Activated T-cell treated with anti-CD3 and anti-CD28 coated beads, Interleukin-2, amount 50 U/mL, for 24 hours (primary cell): ENCODE results near the gene SLX4IP.

ENCODE experiments used
- DNase-seq: peaks from one replicate; pipeline ENCODE4 v3.0.0-alpha.2; 2020
- H3K27ac Mint-ChIP-seq: 2 replicates; pipeline ENCODE4 v1.8.0; 2020; ENCODE audit warnings: mild to moderate bottlenecking, mixed read lengths
- H3K27me3 Mint-ChIP-seq: 2 replicates; pipeline ENCODE4 v1.8.0; 2020; ENCODE audit warnings: mixed read lengths
- H3K36me3 Mint-ChIP-seq: 2 replicates; pipeline ENCODE4 v1.8.0; 2020; ENCODE audit warnings: low read depth, mixed read lengths
- H3K4me1 Mint-ChIP-seq: 2 replicates; pipeline ENCODE4 v1.8.0; 2020; ENCODE audit warnings: low read depth, mixed read lengths
- H3K4me3 Mint-ChIP-seq: 2 replicates; pipeline ENCODE4 v1.8.0; 2020; ENCODE audit warnings: mild to moderate bottlenecking, moderate library complexity, mixed read lengths
- H3K9me3 Mint-ChIP-seq: 2 replicates; pipeline ENCODE4 v1.8.0; 2020; ENCODE audit warnings: mixed read lengths

Gene SLX4IP

GRCh38 chr20:10489853-10490252, 54.7 kb downstream of the SLX4IP start:
- H3K27me3 Mint-ChIP-seq, result no peaks in the 10 kb centered on the region
- DNase-seq, result no peak
- H3K4me3 Mint-ChIP-seq, result no peak overlapping the region
- H3K4me1 Mint-ChIP-seq, result peaks cover 35% of the 10 kb centered on the region
- no peak overlapping the region for H3K27ac Mint-ChIP-seq
- no peaks in the 10 kb centered on the region for H3K36me3 Mint-ChIP-seq
- no peaks in the 10 kb centered on the region for H3K9me3 Mint-ChIP-seq

DNA sequence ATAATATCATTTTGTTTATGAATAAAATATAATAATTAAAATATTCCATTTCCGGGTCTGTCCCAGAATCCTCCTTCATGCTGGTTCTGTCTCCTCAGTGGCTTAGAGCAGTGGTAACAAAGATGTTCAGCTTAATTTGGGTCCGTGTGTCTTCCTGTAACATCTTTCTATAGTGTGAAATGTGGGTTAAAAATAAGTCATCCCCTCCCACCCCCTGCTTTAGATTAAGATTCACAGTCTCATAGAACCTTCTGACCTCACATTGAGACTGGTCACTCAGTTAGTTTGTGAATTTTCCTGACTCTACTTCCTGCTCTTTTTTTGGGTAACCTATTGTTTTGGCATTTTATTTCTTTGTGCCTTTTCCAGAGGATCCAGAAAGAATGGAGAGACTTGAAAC, 55.2 kb downstream of the SLX4IP start:
- H3K27me3 Mint-ChIP-seq, result no peaks in the 10 kb centered on the region

GRCh38 chr20:10490706-10491105, 55.6 kb downstream of the SLX4IP start:
- Mint-ChIP-seq H3K27me3 (no peaks in the 10 kb centered on the region), H3K4me3 (no peak overlapping the region), H3K36me3 (no peaks in the 10 kb centered on the region), H3K27ac (no peak overlapping the region), H3K9me3 (no peaks in the 10 kb centered on the region), H3K4me1 (peaks cover 40% of the 10 kb centered on the region)
- DNase-seq, result no peak

More for the DNA sequence above, 55.2 kb downstream of the SLX4IP start:
- Mint-ChIP-seq H3K9me3 (no peaks in the 10 kb centered on the region), H3K4me3 (no peak overlapping the region), H3K4me1 (peaks cover 38% of the 10 kb centered on the region), H3K27ac (no peak overlapping the region), H3K36me3 (no peaks in the 10 kb centered on the region)
- DNase-seq, result no peak

GRCh38 chr20:10492065-10492464, 57.0 kb downstream of the SLX4IP start:
- no peaks in the 10 kb centered on the region for H3K9me3 Mint-ChIP-seq

GRCh38 chr20:10492844-10493243, 57.7 kb downstream of the SLX4IP start:
- DNase-seq, result no peak
- H3K4me1 Mint-ChIP-seq, result peaks cover 37% of the 10 kb centered on the region
- H3K4me3 Mint-ChIP-seq, result no peak overlapping the region
- no peaks in the 10 kb centered on the region for H3K27me3 Mint-ChIP-seq
- H3K36me3 Mint-ChIP-seq, result no peaks in the 10 kb centered on the region
- no peaks in the 10 kb centered on the region for H3K9me3 Mint-ChIP-seq
- H3K27ac Mint-ChIP-seq, result no peak overlapping the region

More at GRCh38 chr20:10492065-10492464, 57.0 kb downstream of the SLX4IP start:
- no peak for DNase-seq
- Mint-ChIP-seq H3K27me3 (no peaks in the 10 kb centered on the region), H3K27ac (no peak overlapping the region), H3K4me3 (no peak overlapping the region), H3K4me1 (peaks cover 43% of the 10 kb centered on the region), H3K36me3 (no peaks in the 10 kb centered on the region)

DNA sequence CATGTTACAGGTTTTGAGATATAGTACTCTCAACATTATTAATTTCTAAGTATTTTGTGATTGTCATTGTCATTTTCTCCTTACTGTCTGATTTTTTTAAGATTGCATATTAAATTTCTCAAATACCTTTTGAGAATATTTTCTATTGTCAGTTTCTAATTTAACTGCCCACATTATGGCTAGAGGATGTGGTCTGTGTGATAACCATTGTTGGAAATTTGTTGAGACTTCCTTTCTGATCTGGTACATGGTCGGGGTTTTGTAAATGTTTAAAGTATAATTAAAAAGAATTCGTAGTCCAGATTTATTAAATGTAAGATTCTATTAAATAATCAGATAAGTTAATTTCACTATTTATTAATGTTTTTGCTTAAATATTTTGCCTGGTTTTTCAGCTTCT, 60.1 kb downstream of the SLX4IP start:
- H3K36me3 Mint-ChIP-seq, result no peaks in the 10 kb centered on the region
- DNase-seq, result no peak
- peaks cover 24% of the 10 kb centered on the region for H3K4me1 Mint-ChIP-seq
- H3K4me3 Mint-ChIP-seq, result no peak overlapping the region
- no peaks in the 10 kb centered on the region for H3K9me3 Mint-ChIP-seq
- H3K27me3 Mint-ChIP-seq, result no peaks in the 10 kb centered on the region
- H3K27ac Mint-ChIP-seq, result no peak overlapping the region

- H3K4me1 Mint-ChIP-seq, result peaks cover 23% of the 10 kb centered on the region
- H3K9me3 Mint-ChIP-seq, result no peaks in the 10 kb centered on the region
- H3K27ac Mint-ChIP-seq, result no peak overlapping the region
- no peak overlapping the region for H3K4me3 Mint-ChIP-seq
- H3K27me3 Mint-ChIP-seq, result no peaks in the 10 kb centered on the region
- H3K36me3 Mint-ChIP-seq, result no peaks in the 10 kb centered on the region
- DNase-seq, result no peak
These were observed 61.4 kb downstream of the SLX4IP start for GRCh38 chr20:10496465-10496864.

GRCh38 chr20:10497283-10497682, 62.2 kb downstream of the SLX4IP start:
- no peak for DNase-seq
- Mint-ChIP-seq H3K36me3 (no peaks in the 10 kb centered on the region), H3K27ac (no peak overlapping the region), H3K4me3 (no peak overlapping the region), H3K9me3 (no peaks in the 10 kb centered on the region), H3K27me3 (no peaks in the 10 kb centered on the region), H3K4me1 (peaks cover 30% of the 10 kb centered on the region)

DNA sequence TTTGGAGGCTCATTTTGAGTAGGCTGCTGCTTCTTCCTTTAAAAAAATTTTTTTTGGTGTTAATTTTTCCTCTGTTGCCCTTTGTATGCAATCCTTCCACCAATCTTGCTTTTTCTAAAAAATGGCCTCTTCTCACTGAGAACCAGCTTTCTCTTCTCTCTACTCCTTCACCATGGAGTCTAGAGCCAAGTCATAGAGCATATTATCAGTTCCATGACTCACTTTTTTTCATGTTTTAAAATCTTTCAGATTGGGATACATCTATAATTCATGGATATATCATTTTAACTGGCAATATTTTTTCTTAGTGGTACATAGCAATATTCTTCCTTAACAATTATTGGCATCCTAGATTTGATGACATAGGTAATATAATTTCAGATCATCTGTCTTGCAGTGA, 62.7 kb downstream of the SLX4IP start:
- H3K9me3 Mint-ChIP-seq, result no peaks in the 10 kb centered on the region
- DNase-seq, result no peak
- H3K4me1 Mint-ChIP-seq, result peaks cover 35% of the 10 kb centered on the region
- no peaks in the 10 kb centered on the region for H3K36me3 Mint-ChIP-seq
- H3K27ac Mint-ChIP-seq, result no peak overlapping the region
- no peak overlapping the region for H3K4me3 Mint-ChIP-seq
- H3K27me3 Mint-ChIP-seq, result no peaks in the 10 kb centered on the region

GRCh38 chr20:10498200-10498599, 63.1 kb downstream of the SLX4IP start:
- no peaks in the 10 kb centered on the region for H3K27me3 Mint-ChIP-seq
- DNase-seq, result no peak
- H3K27ac Mint-ChIP-seq, result no peak overlapping the region
- no peaks in the 10 kb centered on the region for H3K36me3 Mint-ChIP-seq
- no peak overlapping the region for H3K4me3 Mint-ChIP-seq
- H3K4me1 Mint-ChIP-seq, result peaks cover 38% of the 10 kb centered on the region
- H3K9me3 Mint-ChIP-seq, result no peaks in the 10 kb centered on the region

- peak overlapping the region; percentile 77 for H3K4me3 Mint-ChIP-seq
- peaks cover 27% of the 10 kb centered on the region for H3K4me1 Mint-ChIP-seq
- peak overlapping the region; percentile 90 for H3K27ac Mint-ChIP-seq
- no peaks in the 10 kb centered on the region for H3K27me3 Mint-ChIP-seq
- no peaks in the 10 kb centered on the region for H3K9me3 Mint-ChIP-seq
- no peaks in the 10 kb centered on the region for H3K36me3 Mint-ChIP-seq
- DNase-seq, result peak; percentile 42
These were observed 66.3 kb downstream of the SLX4IP start for GRCh38 chr20:10501402-10501801.

DNA sequence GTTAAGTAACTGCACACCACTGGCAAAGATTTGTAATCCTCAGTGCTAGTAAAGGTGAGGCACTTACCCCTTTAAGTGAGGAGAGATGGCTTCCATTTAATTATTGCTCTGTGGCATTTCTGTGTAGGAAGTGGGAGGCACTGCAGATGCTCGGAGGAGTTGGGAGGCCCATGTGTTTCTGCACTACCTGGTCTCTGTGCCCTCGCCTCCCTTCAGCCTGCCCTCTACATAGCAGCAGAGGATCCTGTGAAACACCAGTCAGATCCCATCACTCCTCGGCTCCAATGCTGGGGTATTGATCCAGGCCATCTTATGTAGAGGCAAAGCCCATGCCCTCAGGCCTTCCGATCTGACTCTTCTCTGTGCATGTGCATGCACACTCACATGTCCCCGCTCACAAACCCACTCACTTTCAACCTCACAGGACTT, 67.0 kb downstream of the SLX4IP start:
- Mint-ChIP-seq H3K4me1 (peaks cover 28% of the 10 kb centered on the region), H3K36me3 (no peaks in the 10 kb centered on the region)

GRCh38 chr20:10504608-10504993, 69.5 kb downstream of the SLX4IP start:
- H3K4me3 Mint-ChIP-seq, result no peak overlapping the region
- no peak for DNase-seq
- H3K27me3 Mint-ChIP-seq, result no peaks in the 10 kb centered on the region
- no peaks in the 10 kb centered on the region for H3K9me3 Mint-ChIP-seq
- H3K36me3 Mint-ChIP-seq, result no peaks in the 10 kb centered on the region
- H3K4me1 Mint-ChIP-seq, result peaks cover 28% of the 10 kb centered on the region
- H3K27ac Mint-ChIP-seq, result no peak overlapping the region

More for the DNA sequence above, 67.0 kb downstream of the SLX4IP start:
- Mint-ChIP-seq H3K27me3 (no peaks in the 10 kb centered on the region), H3K9me3 (no peaks in the 10 kb centered on the region), H3K27ac (peak overlapping the region; percentile 90), H3K4me3 (peak overlapping the region; percentile 77)
- DNase-seq, result peak; percentile 47

GRCh38 chr20:10504994-10505730, 70.1 kb downstream of the SLX4IP start:
- H3K27ac Mint-ChIP-seq, result no peak overlapping the region
- no peaks in the 10 kb centered on the region for H3K36me3 Mint-ChIP-seq
- H3K4me1 Mint-ChIP-seq, result peaks cover 26% of the 10 kb centered on the region
- no peaks in the 10 kb centered on the region for H3K9me3 Mint-ChIP-seq
- no peak overlapping the region for H3K4me3 Mint-ChIP-seq
- DNase-seq, result no peak
- no peaks in the 10 kb centered on the region for H3K27me3 Mint-ChIP-seq

DNA sequence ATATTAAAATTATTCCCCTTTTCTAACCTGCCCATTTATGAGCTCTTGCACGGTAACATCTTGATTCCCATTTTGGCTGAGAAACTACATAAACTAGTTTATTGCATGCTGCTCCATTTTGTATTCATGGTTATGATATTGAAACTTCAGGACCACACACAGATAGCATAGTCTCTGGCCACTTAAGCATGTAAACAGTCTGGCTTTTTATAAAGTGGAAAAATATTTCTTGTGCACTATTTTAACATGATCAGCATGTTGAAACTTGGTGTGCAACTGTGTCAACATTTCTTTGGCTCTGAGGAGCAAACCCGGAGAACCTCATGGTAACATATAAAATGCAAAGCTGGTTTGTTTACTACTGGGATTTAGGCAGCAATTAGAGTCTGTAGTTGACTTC, 70.7 kb downstream of the SLX4IP start:
- no peaks in the 10 kb centered on the region for H3K9me3 Mint-ChIP-seq
- no peak for DNase-seq
- H3K36me3 Mint-ChIP-seq, result no peaks in the 10 kb centered on the region
- no peaks in the 10 kb centered on the region for H3K27me3 Mint-ChIP-seq
- peaks cover 23% of the 10 kb centered on the region for H3K4me1 Mint-ChIP-seq
- no peak overlapping the region for H3K4me3 Mint-ChIP-seq
- no peak overlapping the region for H3K27ac Mint-ChIP-seq
